ENCODE data around the gene LCA5L. TPM values are rescaled to one million over a fixed set of nuclear protein-coding genes. Genes with fewer than 3 reads are reported as not detected.

Gene LCA5L
- total RNA-seq, 4 donors from 2014 or later, result 0.72 to 1.2 (median 0.72) TPM; not detected in 1

- DNase-seq (ENCODE audit: low spot score in 2 of 2), result no peak
- Histone ChIP-seq H3K4me1 (no peaks in the 10 kb centered on the region), H3K9me3 (no peaks in the 10 kb centered on the region), H3K27me3 (no peaks in the 10 kb centered on the region), H3K36me3 (no peaks in the 10 kb centered on the region), H3K4me3 (no peak overlapping the region), H3K27ac (no peak overlapping the region)
- 96% methylated on average over 4 of the region's 4 CpGs for WGBS
- TF ChIP-seq POLR2AphosphoS5 (IDR thresholded peaks at IDR 0.05), result no peak
- TF ChIP-seq, protein P1, sequence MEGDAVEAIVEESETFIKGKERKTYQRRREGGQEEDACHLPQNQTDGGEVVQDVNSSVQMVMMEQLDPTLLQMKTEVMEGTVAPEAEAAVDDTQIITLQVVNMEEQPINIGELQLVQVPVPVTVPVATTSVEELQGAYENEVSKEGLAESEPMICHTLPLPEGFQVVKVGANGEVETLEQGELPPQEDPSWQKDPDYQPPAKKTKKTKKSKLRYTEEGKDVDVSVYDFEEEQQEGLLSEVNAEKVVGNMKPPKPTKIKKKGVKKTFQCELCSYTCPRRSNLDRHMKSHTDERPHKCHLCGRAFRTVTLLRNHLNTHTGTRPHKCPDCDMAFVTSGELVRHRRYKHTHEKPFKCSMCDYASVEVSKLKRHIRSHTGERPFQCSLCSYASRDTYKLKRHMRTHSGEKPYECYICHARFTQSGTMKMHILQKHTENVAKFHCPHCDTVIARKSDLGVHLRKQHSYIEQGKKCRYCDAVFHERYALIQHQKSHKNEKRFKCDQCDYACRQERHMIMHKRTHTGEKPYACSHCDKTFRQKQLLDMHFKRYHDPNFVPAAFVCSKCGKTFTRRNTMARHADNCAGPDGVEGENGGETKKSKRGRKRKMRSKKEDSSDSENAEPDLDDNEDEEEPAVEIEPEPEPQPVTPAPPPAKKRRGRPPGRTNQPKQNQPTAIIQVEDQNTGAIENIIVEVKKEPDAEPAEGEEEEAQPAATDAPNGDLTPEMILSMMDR (IDR thresholded peaks at IDR 0.05), result no peak
- no peak for TF ChIP-seq POLR2A (IDR thresholded peaks at IDR 0.05)
- TF ChIP-seq EP300 (IDR thresholded peaks at IDR 0.05), result no peak
Observed at GRCh38 chr21:39366563-39366962, 79.0 kb downstream of the LCA5L start.

DNA sequence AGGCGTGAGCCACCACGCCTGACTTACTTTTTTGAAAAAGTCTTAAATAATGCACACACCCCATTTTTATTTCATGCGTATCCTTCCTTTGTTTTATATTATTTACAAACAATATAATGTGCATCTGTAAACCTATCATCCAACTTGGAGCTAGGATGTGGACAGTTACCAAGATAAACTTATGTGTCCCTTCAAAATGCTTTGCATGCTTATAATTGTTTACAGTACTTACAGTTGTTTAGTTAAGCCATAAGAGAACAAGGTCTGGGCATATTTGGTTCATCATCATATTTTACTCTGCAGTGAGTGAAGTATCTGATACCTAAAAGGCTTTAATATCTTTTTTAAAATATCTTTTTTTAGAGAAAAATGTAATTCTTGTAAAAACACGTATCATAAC lies 80.6 kb downstream of the LCA5L start:
- WGBS, result 94% methylated on average over 4 of the region's 4 CpGs
- no peaks in the 10 kb centered on the region for H3K4me1 ChIP-seq
- TF ChIP-seq EP300 (IDR thresholded peaks at IDR 0.05), result no peak
- TF ChIP-seq, protein P1 (IDR thresholded peaks at IDR 0.05), result no peak
- no peak for TF ChIP-seq POLR2AphosphoS5 (IDR thresholded peaks at IDR 0.05)
- no peak for TF ChIP-seq POLR2A (IDR thresholded peaks at IDR 0.05)

DNA sequence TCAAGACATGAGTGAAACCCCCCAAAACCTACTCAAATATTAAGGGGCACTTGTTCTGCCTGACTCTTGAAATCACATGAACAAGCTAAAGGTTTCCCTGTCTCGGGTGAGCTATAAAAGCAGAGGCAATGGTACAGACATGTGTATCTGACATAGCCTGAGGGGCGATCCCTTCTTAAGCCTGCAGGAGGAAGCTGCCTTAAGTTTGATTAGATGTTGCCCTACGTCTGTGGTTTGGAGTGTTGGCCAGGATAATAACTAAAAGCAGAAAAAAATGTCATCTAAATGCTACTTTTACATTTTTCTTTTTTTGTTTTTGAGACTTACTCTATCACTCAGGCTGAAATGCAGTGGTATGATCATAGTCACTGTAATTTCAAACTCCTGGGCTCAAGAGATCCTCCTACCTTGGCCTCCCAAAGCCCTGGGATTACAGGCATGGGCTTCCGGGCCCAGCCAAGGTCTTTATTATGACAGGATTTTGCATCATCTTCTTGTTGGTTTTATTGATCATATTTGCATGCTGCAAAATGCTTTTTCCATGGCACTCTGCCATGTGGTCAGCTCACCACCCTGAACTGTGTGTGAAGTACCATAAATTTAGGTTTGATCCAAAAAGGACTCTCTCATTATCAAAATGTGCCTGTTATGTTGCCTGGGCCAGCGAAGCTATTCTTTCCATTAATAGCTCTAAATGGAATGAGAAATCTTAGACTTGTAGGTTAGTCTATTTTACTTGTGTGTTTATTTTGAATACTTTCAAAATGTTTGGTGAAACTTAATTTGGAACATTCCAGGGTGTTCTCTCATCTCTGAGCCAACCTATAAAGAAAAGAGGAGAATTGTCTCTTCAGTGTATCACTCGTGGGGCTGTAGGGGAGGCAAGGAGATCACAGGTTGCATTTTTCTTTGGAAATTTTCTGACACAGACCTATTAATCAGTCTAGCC lies 81.7 kb downstream of the LCA5L start:
- Histone ChIP-seq H3K27ac (no peak overlapping the region), H3K9me3 (no peaks in the 10 kb centered on the region), H3K4me3 (no peak overlapping the region), H3K4me1 (no peaks in the 10 kb centered on the region), H3K36me3 (no peaks in the 10 kb centered on the region), H3K27me3 (no peaks in the 10 kb centered on the region)
- DNase-seq (ENCODE audit: low spot score in 2 of 2), result no peak
- WGBS, result 68% methylated on average over 6 of the region's 6 CpGs
- TF ChIP-seq, protein P1 (IDR thresholded peaks at IDR 0.05), result no peak
- TF ChIP-seq POLR2A (IDR thresholded peaks at IDR 0.05), result no peak
- TF ChIP-seq POLR2AphosphoS5 (IDR thresholded peaks at IDR 0.05), result no peak

More for the DNA sequence above, 80.6 kb downstream of the LCA5L start:
- Histone ChIP-seq H3K27ac (no peak overlapping the region), H3K9me3 (no peaks in the 10 kb centered on the region), H3K4me3 (no peak overlapping the region), H3K36me3 (no peaks in the 10 kb centered on the region), H3K27me3 (no peaks in the 10 kb centered on the region)
- no peak for DNase-seq (ENCODE audit: low spot score in 2 of 2)

- WGBS, result 88% methylated on average over 3 of the region's 3 CpGs
- Histone ChIP-seq H3K4me1 (no peaks in the 10 kb centered on the region), H3K4me3 (no peak overlapping the region), H3K27me3 (no peaks in the 10 kb centered on the region), H3K27ac (no peak overlapping the region), H3K9me3 (no peaks in the 10 kb centered on the region), H3K36me3 (no peaks in the 10 kb centered on the region)
- no peak for TF ChIP-seq EP300 (IDR thresholded peaks at IDR 0.05)
- no peak for TF ChIP-seq POLR2A (IDR thresholded peaks at IDR 0.05)
- no peak for TF ChIP-seq POLR2AphosphoS5 (IDR thresholded peaks at IDR 0.05)
- TF ChIP-seq, protein P1 (IDR thresholded peaks at IDR 0.05), result no peak
- DNase-seq (ENCODE audit: low spot score in 2 of 2), result no peak
Observed at GRCh38 chr21:39362733-39363132, 82.8 kb downstream of the LCA5L start.

- WGBS, result 74% methylated on average over 4 of the region's 4 CpGs
- Histone ChIP-seq H3K4me1 (no peaks in the 10 kb centered on the region), H3K27me3 (no peaks in the 10 kb centered on the region), H3K4me3 (no peak overlapping the region), H3K27ac (no peak overlapping the region), H3K36me3 (no peaks in the 10 kb centered on the region), H3K9me3 (no peaks in the 10 kb centered on the region)
- DNase-seq (ENCODE audit: low spot score in 2 of 2), result no peak
- TF ChIP-seq EP300 (IDR thresholded peaks at IDR 0.05) (no peak), POLR2AphosphoS5 (IDR thresholded peaks at IDR 0.05) (no peak), POLR2A (IDR thresholded peaks at IDR 0.05) (no peak)
- TF ChIP-seq, protein P1 (IDR thresholded peaks at IDR 0.05), result no peak
Observed at GRCh38 chr21:39359382-39359781, 86.2 kb downstream of the LCA5L start.
